Activated T-cell treated with anti-CD3 and anti-CD28 coated beads, Interleukin-2, amount 50 U/mL, for 1 hour (primary cell): Measurements from ENCODE around the gene CIPC.

ENCODE experiments used
- DNase-seq: peaks from one replicate; pipeline ENCODE4 v3.0.0-alpha.2; 2020

The CIPC gene

DNA sequence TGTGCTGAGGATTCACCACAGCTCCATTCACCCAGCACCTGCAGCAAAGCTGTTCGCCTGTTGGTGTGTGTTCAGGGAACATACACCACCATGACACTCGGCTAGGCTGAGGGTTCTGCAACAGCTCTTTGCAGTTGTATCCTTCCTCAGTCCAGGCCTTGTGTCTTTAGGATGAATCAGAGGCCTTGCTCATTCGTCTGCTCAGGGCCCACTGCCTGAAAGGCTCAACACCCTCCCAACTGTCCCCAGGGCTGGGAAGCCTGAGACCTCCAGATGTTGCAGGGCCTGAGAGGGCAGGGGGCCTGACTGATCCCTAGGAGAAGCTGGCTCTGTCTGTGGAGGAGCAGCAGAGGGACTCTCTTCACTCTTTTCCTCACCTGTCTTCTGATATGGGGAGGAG lies 32.3 kb downstream of the CIPC start:
- no peak for DNase-seq

DNA sequence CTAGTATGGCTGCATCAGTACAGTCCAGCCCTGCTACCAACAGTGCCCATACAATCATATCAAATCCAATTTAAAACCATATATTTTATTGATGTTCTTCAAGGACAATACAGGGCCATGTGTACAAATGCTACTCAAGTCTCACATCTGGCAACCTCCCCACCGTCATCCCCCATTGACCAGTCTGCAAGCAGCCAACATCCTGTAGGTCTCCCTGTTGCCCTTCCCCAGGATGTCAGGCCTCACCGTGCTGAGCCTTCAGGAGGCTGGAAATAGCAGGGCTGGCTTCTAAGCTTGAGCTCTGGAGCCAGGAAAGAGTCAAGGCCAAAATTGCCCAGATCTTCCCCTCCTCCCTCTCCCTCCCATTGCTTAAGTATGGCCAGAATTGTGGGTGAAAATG lies 33.1 kb downstream of the CIPC start:
- DNase-seq, result no peak

DNA sequence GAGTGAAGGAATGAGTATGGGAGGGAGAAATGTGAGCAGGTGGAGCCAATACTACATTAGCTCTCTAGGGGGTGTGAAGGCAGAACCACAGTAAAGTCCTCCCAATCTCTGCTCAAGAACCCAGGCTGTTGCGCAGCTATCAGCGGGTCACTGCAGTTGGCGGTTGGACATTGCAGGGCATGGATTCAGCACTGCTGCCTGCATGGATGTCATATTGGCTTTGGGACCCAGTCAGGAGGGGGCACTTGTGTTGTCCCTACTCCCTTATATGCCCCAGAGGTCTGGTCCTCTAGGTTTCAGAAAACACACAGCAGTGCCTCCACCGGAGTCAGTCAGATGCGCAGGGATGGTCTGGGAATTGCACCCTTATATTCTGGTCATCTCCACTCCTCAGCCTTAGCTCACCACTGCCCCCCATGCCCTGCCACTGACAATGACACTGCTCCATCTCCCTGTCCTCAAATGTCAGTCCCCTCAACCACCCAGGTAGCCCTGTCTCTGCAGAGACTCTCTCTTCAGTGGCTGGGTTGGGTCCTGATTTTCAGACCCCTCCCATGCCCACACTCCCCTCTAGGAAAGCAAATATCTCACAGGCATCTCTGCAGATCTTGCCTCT lies 33.9 kb downstream of the CIPC start:
- no peak for DNase-seq

DNA sequence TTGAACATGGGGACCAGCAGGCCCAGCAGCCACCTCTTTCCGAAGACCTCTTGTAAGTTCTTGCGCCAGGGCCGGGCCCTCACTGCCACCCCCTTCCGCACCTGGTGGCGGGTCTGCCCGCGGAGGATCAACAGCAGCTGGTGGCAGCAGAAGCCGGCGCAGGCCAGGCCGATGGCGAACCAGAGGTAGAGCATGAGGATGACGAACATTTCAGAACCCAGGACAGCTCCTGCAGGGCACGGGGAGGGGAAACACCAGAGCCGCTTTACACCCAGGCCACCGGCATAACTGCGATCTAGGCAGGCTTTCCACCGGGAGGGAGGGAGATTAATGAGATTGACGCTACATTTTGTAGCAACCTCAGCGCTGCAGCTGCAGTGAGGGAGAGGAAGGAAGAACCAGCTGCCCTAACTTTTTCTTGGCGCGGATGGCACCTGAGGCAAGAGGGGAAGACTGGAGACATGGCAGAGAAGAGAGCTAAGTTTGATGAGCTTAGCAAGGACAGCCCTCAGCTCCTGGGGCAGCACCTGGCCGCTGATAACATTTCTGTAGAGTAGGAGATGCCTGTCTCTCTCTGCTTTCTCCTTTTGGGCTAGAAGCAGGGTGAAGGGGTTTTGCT lies 35.8 kb downstream of the CIPC start:
- DNase-seq, result peak; percentile 55

DNA sequence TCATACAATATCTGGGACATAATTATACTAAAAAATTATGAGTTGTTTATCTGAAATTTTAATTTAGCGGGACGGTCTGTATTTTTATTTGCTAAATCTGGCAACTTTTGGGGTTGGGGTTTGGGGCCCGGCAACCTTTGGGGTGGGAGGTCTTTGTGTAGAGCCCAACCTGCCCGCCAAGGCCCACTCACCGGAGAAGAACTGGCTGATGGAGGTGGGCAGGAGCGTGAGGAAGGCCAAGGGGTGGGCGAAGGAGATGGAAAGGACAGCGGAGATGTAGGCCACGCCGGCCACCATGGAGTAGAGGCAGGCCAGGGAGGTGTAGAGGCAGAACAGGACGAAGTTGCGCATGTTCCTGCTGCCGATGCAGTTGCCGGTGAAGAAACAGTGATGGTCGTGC lies 41.0 kb downstream of the CIPC start:
- DNase-seq, result no peak

DNA sequence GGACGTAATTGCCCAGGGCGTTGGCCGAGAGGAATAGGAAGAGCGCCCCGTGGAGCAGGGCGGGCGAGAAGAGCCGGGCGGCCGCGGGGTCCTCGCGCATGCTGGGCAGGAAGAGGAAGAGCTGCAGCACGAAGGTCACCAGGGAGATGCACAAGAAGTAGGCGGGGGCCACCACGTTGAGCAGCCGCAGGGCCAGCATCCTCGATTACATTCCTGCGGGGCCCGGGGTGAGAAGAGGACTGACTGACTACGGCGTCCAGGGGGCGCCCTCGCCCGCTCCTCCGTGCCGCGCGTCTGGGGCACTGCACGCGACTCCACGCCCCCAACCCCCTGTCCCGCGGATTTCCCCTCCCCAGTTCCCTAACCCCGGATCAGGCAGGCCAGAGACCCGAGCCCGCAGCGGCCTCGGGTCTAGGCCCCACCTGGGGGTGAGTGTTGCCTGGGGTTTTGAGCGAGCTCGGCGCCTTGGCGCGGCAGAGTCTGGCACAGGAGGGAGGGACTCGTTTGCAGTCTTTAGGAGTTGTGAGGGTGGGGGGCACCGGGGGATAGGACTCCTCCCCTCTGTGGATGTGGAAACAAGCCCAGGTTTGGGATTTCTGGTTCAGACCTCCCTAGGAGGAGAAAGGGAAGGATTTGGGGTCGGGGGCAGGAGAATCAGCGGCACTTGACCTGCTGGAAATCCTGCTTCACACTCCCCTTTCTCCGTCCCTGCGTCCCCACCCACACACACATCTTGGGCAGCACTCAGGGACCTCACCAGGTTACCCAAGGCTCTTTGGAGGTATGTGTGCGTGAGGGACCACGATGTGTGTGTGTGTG lies 41.7 kb downstream of the CIPC start:
- DNase-seq, result peak; percentile 42

DNA sequence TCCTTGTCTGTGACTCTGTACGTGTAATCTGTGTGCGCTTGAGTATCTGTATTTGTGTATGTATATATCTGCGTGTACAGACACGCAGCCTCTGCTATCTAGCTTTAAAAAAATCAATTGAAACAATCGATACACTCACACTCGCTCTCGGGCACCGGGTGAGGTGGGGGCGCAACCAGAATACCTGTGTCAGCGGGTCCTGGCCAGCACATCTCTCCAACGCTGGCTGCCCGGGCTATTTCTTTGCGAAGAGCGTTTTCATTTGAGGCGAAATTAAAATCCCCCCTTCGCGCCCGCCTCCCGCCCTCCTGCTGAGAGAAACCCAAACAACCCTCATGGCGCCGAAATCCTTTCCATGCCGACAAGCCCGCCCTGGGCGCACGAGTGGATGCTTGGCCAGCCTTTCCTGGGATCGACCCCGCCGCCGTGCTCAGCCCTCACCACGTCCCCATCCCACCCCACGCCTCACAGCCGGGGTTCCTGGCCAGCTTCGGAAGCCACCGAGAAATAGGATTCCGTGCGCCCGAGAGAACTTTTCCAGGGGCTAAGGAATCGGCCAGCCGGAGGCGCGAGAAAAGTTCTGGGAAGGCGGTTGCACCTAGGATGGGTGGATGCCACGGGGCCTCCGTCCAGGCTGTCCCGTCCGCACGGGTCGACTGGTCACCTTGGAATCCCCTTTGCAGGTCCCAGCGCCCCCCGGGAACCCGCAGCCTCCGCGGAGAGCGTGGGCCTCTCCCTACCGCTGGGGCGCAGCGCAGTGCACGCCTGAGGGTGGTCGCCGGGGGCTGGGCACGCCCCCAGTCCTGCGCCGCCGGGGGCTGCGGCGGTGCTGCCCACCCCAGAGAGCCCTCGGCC lies 42.5 kb downstream of the CIPC start:
- DNase-seq, result no peak

DNA sequence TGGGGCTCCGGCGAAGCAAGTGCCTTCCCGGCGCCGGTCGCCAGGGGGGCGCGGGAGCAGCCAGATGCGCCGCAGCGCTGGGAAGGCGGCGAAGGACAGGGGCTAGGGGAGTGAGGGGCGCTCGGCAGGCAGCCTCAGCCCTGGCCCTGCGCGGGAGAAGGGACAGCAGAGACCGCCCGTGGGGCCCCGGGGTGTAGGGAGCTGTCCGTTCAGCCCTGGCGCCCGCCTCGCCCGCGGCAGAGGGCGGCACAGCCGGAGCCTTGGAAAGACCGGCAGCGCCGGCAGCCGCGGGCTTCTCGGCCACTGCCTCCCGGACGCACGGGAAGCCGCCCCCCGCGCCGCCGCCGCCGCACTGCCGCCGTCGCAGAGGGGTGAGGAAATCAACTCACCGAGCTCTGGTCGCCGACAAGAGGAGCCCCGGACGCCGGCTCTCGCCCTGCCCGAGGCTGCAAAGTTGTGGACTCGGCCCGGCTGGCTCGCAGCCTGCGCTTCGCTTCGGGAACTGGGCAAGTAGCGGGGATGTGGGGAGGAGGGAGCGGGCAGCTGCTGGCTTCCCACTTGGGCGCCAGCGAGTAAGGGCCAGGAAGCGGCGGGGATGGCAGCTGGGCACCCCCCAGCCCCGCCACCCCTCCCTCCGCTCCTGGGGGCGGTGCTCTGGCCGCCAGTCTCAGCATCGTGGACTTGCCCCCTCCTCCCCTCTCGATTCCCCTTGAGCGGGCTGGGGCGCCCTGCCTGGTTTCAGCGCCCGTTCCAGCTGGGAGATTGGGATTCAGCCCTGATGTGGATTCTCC lies 43.4 kb downstream of the CIPC start, which contains the start of gene ZDHHC22:
TSS of gene ZDHHC22 (minus strand) at position 578 of the 791 bp plus-strand sequence. CDS start 2,053 bp downstream, outside the sequence.
- no peak for DNase-seq

DNA sequence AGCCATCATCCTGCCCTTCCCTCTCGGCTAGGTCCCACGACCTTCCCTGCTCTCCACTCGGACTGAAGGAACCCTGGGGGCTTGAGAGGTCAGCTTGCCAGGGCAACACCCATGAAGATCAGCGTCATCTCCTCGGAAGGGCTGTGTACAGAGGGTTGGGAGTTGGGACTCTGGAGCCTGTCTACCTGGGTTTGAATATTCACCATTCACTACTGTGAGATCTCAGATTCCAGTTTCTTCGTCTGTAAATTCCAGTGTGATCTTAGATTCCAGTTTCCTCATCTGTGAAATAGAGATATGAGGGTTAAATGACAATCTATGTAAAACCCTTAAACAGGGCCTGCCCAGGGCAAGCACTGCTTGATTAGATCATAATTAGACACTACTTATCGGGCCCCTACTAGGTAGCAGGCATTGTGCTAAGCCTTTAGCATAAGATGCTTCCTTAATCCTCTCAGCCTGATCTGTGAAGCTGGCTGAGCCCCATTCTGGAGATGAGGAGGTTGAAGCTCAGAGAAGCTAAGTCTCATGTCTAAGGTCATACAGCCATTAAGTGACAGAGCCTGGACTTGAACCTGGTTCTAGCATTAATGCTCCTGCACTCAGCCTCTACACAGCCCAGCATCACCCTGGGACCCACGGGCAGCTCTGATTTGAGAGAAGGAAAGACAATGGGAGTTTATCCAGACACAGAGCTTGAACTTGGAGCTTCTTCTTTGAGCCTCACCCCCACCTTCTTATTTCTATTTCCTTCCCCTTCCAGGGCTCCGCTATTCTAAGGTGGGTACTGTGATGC lies 44.1 kb downstream of the CIPC start:
- no peak for DNase-seq

DNA sequence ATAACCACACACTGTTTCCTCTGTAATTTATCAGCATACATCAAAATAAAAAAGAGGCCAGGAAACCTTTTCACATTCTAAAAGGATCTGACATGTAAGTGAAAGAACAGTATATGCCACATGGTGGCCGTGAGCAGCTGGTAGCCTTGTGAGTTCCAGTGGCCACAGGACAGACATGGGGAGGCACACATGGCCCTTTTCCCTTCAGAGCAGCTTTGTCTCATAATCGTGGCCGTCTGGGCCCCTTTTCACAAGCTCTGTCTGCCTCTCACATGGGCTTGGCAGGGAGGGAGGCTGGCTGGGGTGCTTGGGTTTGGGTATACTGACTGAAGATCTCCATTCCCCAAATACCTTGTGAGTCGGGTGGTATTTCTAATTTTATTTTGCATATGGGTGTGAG lies 45.0 kb downstream of the CIPC start:
- DNase-seq, result no peak

DNA sequence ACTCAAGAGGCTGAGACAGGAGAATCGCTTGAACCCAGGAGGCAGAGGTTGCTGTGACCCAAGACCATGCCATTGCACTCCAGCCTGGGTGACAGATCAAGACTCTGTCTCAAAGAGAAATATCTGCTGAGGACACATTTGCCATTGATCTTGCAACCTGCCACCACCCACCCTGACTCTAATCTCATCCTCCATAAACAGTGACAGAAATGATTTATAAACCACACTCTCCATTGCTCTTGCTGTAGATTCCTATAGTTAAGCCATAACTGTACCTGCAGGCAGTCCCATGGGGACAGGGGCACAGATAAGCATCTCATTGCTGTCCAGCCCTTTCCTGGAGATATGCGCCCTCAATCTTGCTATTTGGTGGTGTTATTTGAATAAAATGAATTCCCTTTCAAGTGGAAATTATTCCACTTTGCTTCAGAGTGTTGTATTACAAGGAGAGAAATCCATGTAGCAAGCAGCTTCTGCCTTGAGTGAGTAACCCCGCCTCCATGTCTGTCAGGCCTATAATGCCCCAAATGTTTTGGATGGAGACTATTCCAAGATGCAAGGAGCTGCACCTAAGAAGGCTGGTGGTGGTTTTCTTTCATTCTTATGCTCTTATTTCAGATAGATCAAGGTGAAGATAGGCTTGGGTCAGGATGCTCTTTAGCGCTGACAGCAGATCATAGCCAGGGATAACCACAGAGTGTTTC lies 46.5 kb downstream of the CIPC start:
- no peak for DNase-seq

DNA sequence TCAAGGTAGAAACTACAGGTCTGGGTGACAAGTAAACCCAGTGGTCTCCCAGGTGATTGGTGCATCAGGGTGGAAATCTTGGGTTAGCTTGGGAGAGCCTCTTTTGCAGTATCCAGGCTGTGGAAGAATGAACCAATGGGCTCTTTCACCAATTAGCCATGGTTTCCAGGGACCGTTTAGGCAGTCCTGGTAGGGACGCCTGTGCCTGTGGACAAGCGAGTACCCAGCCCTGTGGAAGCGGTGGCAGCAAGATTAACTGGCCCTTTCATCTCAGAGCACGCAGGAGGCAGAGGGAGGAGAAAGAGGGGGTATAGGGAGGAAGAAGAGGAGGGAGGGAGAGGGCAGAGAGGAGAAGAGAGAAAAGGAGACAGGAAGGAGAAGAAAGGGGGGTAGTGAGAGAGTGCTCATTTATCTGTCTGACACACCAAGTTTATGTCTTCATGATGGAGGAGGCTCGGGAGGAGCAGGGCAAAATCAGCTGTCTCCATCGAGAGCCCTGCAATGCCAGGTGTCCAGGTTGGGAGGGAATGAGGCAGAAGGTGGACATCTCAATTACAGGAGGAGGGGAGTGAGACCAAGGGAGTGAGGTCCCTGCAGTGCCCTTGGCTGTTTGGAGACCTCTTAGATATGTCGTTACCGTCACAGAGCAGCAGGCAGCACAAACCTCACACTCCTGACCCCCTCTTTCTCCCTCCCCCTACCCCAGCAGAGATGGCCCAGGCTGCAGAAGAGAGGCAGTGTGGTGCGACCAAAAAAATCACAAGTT lies 48.1 kb downstream of the CIPC start:
- no peak for DNase-seq

DNA sequence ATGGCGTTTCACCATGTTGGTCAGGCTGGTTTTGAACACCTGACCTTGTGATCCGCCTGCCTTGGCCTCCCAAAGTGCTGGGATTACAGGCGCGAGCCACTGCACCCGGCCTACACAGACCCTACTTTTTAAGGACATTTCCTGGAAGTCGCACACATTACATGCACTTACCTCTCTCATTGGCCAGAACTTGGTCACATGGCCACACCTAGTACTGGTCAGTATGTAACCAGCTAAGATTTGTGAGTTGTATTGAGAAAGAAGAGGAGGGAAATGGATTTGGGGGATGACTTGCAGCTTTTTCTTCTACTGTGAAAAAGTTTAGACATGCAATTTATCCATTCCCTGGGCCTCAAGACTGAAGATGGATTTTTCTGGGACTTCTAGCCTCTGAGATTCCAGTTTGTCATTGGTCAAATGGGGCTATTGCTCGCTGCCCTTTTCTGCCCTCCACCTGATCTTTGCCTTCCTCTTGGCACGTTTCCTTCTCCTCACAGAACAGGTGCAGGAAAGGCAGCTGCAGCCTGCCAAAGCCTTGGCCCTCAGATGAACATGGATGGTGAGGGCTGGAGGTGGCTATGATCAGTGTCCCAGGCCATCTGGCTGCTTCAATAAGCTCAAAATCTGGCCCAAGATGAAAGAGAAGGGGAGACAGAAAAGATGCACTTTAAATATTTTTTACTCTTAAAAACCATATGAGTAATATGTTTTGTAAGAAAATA lies 50.6 kb downstream of the CIPC start:
- no peak for DNase-seq

DNA sequence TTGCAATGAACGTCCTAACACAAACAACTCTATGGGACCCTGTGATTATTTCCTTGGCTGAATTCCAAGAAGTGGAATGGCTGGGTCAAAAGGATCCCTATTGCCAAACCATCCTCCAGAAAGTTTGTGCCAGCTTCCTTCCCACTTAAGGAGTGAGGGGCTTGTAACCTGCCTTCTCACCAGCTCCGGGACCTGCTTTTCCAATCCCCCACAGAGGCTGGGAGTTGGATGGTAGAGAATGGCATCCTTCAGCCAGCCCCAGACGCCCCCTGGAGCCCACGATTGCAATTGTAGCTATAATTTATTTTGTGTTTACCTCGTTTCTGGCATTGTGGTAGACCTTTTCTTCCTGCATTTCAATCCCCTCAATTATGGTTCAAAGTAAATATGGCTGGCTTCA lies 53.2 kb downstream of the CIPC start:
- no peak for DNase-seq

DNA sequence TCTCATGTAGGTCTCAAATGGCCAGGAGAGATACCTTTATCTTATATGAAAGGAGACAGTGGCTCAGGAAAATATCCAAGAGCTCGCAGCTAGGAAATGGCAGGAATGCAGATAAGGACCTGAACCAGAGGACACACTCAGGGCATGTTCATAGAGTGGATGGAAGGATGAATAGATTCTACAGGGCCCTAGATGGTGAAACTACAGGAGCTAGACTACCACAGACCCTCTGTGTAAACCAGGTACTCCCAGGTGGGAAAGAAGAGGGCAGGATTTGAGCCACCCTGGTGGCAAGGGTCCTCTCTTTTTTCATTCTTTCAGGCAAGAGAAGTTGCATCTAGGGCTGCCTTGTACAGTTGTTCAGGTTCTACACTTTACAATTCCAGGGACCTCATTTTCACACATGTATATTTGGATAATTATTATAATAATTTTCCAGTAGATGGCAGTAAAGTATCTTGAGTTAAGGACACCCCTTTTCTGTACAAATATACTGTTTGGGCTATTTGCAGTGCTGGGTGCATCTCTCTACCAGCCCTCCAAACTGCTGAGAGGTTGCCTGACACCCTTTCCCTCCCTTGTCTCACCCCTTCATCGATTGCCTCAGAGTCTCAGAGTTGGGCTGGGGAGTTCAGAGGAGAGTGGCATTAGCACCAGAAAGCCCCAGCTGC lies 54.0 kb downstream of the CIPC start:
- no peak for DNase-seq

DNA sequence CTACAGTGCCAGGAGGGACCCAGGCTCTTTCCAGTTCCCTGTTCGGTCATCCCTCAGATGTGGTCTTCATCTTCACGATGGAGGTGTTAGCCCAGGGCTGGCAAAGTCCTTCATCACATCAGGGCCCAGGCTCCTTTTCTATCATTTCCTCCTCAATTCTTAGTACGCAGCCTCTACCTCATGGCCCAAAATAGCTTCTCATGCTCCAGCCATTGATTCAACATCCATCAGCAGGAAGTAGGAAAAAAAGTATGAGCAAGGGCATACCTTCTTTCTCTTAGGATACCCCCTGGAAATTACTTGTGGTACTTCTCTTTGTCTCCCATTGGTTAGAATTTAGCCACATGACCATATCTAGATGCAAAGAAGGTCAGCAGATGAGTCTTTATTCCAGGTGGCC lies 55.7 kb downstream of the CIPC start:
- DNase-seq, result no peak

DNA sequence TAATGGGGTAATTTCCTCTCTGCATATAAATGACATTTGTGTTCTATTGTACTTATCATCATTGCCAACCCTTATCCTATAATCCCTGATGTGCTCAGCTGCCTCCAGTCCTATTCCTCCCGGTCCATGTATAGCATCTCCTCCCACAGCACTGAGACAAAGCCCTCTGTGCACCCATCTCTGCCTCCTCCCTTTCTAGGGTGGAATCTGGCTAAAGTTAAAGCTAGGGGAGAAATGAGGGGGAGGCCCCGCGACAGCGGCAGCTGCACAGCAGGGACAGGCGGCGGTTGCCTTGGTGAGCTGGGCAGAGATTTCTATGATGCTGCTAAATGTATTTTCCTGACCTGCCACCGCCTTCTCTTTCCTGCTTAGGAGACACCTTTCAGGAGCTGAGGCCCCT lies 56.4 kb downstream of the CIPC start:
- DNase-seq, result no peak

DNA sequence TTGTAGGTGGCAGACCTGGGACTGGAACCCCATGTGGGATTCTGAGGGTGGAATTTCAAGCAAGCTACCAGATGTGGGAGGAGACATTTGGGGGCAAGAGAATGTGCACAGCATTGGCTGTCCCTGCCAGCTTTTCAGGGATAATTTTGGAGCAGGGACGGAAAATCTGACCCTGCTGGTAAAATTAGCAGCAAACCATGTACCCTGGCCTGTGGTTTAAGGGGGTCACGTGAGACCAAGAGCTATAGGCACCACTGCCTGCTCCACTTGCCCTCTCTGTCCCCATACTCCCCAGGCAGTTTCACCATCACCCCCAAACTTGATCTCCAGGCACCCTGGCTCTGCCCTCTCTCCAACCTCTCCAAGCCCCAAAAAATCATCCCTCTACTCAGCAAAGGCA lies 57.0 kb downstream of the CIPC start:
- no peak for DNase-seq

DNA sequence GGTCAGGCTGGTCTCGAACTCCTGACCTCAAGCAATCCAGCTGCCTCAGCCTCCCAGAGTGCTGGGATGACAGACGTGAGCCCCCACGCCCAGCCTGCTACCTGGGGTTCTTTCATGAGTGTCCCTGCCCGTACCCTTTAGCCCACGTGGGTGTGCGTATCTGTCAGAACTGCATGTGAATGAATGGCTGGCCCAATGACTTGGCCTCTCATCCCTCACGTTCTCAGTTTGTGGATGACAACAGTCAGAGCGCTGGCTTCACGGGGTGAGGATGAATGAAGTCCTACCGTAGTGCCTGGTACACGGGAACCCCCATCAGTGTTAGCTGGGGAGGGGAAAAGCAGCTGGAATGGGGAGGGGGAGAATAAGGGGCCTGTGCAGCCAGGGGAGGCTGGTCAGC lies 59.7 kb downstream of the CIPC start:
- DNase-seq, result no peak
